ENCODE data around the gene DCAF7.

GRCh38 chr17:63530557-63531021, 19.7 kb upstream of the DCAF7 start:
- no peak for TF ChIP-seq POLR2A (IDR thresholded peaks at IDR 0.05; ENCODE audit: low read depth)
- TF ChIP-seq, protein P1, sequence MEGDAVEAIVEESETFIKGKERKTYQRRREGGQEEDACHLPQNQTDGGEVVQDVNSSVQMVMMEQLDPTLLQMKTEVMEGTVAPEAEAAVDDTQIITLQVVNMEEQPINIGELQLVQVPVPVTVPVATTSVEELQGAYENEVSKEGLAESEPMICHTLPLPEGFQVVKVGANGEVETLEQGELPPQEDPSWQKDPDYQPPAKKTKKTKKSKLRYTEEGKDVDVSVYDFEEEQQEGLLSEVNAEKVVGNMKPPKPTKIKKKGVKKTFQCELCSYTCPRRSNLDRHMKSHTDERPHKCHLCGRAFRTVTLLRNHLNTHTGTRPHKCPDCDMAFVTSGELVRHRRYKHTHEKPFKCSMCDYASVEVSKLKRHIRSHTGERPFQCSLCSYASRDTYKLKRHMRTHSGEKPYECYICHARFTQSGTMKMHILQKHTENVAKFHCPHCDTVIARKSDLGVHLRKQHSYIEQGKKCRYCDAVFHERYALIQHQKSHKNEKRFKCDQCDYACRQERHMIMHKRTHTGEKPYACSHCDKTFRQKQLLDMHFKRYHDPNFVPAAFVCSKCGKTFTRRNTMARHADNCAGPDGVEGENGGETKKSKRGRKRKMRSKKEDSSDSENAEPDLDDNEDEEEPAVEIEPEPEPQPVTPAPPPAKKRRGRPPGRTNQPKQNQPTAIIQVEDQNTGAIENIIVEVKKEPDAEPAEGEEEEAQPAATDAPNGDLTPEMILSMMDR (IDR thresholded peaks at IDR 0.05) = no peak
- no peak for TF ChIP-seq POLR2AphosphoS5 (IDR thresholded peaks at IDR 0.05)
